WTC11 (cell line): ENCODE results near the gene SH3BP5L. TPM values are rescaled to one million over a fixed set of nuclear protein-coding genes. Genes with fewer than 3 reads are reported as not detected.

Experiments used
- microRNA-seq: library from miRNA; unstranded; fragments of <30 nt; microRNA quantifications from one replicate; pipeline ENCODE4 v1.2.0, GENCODE V29; 2022; ENCODE audit warnings: borderline number of aligned reads
- total RNA-seq: library from RNA; stranded (reverse); gene quantifications from 3 replicates; pipeline ENCODE4 v1.2.3, GENCODE V29; 2021

SH3BP5L gene
- total RNA-seq, 1 experiment from 2014 or later, result 32.9 TPM

Small RNA genes lying within 50 kb of the gene (microRNA-seq; reads per million reads assigned to microRNA genes)
- gene MIR3124, result 1.4 reads per million

Other genes with a start within 250 kb of the SH3BP5L start
- not detected in 3 replicates for gene OR2T10, start 228.2 kb downstream of the SH3BP5L start, total RNA-seq
- not detected in 3 replicates for gene OR2T11, start 190.8 kb downstream of the SH3BP5L start, total RNA-seq
- not detected in 3 replicates for gene OR2T35, start 180.6 kb downstream of the SH3BP5L start, total RNA-seq
- gene OR2T27, start 170.4 kb downstream of the SH3BP5L start, total RNA-seq, result not detected in 3 replicates
- gene OR14I1, start 123.1 kb downstream of the SH3BP5L start, total RNA-seq, result not detected in 3 replicates
- not detected in 3 replicates for gene LYPD8, start 70.2 kb downstream of the SH3BP5L start, total RNA-seq
- 34.1 to 37.9 TPM (median 34.6 TPM) in 3 replicates for gene ZNF672, start 12.3 kb upstream of the SH3BP5L start, total RNA-seq
- gene ZNF692, start 33.2 kb upstream of the SH3BP5L start, total RNA-seq, result 50.7 to 59.1 TPM (median 56.0 TPM) in 3 replicates
- 6.5 to 6.9 TPM (median 6.6 TPM) in 3 replicates for gene PGBD2, start 80.3 kb upstream of the SH3BP5L start, total RNA-seq